ENCODE data around the gene PLEKHG4.
A peak's percentile ranks its signal among the peaks of the same experiment; 100 is the strongest.

The PLEKHG4 gene

DNA sequence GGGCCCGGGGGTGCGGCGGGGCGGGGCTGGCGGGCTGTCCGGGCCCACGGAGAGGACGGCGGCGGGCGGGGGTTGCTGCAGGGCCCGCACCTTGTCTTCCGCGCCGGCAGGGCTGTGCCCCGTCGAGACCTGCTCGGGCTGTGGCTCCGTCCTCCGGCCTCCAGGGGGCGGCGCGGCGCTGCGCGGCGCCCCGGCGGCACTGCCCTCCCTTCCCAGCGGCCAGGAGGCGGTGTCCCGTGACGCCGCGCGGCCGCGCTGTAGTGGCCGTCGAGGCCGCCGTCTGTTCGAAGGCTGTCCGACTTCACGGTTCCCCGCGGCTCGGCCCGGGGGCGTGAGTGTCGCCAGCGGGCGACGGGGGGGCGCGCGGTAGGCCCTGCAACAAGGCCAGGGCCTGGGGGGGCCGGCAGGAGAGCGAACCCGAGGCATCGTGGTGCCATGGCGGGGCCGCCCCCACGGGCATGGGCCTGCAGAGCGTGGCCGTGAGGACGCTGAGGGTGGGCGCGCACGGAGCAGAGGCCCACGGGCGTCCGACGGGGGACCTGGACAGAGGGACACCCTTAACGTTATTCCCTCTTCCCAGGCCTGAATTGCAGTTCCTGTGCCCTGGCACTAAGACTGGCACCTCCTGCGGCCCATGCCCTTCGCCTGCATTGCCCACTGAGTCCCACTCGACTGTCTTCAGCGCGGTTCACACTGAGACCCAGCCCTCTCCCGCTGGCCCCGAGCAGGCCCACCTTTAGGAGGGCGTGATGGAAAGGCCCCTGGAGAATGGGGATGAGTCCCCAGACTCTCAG, at the start of gene PLEKHG4:
Gene PLEKHG4 (plus strand): TSS at position 237 of the 794 bp plus-strand sequence. CDS start 513 bp downstream, at position 750.
- DNase-seq, result peak; percentile 43

GRCh38 chr16:67229906-67230808, 49.2 kb upstream of the PLEKHG4 start:
- no peak for DNase-seq

DNA sequence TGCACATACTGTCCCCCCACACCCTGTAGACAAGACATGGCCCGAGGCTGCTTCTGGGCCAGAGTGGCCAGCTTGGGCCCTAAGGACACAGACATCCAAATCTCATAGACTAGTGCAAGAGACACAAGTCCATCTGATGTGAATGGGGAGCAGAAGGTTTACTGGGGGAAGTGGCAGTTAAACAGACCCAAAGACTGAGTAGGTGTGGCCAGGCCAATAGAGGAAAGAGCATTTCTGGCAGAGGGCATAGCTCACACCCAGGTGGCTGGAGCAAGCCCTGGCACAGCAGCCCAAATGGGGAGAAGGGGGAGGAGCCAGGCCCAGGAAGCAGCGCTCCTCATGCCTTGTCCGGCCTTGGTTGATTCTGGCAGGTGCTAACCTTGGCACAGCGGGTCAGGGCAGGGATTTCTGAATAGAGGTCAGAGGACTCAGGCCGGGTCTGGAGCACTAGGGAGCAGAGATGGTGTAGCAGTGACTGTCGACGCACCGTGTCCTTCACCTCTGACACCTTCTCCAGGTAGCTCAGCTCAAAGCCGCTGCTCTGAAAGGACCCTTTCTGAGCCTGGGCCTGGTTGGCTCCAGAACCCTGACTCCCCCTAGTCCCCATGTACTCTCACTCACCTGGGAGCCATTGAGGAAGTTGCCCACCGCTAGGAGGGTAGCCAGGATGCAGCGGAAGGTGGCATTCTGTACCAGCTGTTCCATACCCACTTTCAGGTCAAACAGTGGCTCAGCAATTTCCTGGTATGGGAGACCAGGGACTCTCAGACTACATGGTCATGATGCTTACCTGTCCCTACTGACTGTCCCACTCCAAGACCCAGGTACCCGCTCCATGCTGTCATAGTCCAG, 48.3 kb upstream of the PLEKHG4 start:
- no peak for DNase-seq

GRCh38 chr16:67233596-67233995, 45.7 kb upstream of the PLEKHG4 start:
- no peak for DNase-seq

DNA sequence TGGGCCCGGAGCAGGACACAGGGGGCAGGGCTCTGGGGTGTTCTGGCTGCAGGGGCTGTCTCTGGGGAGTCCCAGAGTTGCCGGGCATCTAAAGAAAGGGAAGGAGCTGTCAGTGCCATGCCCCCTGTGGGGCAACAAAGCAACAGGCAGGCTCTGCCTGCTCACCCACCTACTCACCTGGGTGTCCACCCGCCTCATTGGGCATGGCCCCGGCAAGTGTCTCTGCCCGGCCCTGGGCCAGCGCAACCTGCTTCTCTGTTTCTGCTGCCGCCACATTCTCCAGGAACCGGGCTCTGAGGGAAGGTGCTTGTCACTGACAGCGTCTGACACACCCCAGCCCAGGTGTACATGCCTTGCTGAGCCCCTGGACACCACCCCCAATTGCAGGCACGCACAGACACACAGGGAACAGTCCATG, 45.1 kb upstream of the PLEKHG4 start:
- no peak for DNase-seq

DNA sequence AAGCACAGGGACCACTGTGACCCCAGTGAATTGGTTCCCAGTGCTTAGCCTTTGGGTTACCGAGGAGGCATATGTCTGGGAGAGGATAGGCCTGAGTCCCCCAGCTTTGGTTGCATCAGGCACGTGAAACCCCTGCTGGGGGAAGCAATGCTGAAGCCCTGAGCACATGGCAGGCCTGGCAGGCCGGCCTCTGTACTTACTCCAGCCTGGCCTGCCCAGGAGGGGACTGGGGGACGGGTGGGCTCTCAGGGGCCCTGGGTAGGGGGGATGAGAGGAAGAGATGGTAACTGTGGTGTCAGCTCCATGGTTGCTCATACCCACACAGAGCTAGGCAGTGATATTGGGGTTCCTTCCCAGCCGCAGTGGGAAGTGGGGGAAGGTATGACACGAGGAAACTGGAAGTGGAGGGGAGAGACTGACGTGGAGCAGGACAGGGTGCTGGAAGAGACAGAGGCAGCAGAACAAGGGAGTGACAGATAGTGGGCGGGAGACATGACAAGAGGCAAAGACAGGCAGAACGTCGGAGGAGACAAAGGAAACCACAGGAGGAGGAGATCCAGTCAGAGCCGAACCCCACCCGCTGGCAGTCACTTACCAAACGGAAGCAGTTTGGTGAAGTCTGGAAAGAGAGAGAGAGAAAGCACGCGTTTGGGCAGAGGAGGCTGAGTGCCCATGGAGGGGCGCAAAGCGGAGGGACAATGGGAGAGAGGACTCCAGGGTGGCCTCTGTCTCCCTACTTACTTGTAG, 43.3 kb upstream of the PLEKHG4 start:
- DNase-seq, result no peak

GRCh38 chr16:67236563-67237395, 42.6 kb upstream of the PLEKHG4 start:
- DNase-seq, result no peak

- no peak for DNase-seq
These were observed 41.7 kb upstream of the PLEKHG4 start for GRCh38 chr16:67237396-67238277.

DNA sequence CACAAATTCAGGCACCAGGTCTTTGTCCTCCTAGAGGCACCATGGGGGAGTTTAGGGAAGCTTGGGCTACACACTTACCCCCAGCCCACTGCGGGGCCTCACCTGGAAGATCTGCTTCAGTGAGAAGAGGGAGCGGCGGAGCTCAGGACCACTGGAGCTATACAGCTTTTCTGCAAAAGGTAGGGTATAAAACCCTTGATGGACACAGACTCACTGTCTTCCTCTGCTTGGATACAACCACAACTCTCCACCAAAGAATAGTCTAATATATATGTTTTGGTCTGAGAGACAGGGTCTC, 41.1 kb upstream of the PLEKHG4 start:
- DNase-seq, result no peak

DNA sequence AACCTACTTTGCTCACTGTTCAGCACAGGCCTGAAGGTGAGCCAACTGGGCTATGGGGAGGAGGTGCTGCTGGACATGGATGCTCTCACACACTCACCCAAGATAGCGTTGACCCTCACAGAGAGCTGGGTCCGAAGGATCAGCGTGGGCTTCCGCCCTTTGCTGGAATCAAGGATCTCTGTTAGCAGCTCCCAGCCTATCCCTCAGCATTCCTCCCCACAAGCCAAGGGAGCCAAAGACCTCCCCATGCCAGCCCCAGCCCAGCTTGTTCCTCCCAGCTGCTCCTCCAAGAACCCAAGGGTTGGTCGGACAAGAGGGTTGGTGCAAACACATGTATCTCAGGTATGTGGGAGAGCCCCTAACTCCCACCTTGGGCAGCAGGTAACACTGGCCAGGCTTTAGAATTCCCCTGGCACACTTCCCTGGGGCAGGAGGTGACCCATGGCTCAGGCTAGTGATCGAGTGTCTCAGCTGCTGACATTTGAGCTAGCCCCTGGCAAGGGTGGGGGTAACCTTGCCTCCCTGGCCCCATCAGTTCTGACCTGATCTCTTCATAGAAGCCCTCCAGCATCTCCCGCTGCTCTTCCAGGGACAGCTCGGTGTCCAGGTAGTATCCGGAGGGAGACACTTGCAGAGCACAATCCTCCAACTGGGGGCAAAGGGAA, 40.4 kb upstream of the PLEKHG4 start:
- DNase-seq, result no peak

DNA sequence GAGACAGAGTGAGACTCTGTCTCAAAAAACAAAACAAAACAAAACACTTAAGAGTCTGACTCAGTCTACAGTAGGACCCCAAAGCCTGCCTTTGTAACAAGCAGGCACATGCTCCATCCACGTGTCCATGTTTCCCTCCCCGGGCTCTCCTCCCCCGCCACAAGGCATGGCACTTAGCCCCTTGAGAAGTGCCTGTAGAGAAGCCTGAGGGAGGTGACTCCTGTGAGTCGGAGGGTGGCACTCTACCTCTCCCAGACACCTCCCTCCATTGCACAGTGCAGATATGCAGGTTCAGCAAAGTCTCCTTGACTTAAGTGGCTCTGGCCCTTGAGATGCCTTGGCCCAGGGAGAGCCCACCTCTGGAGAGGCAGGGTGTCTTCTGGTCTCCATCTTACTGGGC, 38.8 kb upstream of the PLEKHG4 start:
- DNase-seq, result no peak

GRCh38 chr16:67241008-67241900, 38.1 kb upstream of the PLEKHG4 start:
- DNase-seq, result peak; percentile 29

- DNase-seq, result no peak
These were observed 37.1 kb upstream of the PLEKHG4 start for GRCh38 chr16:67242138-67242730.

- no peak for DNase-seq
These were observed 35.9 kb upstream of the PLEKHG4 start for GRCh38 chr16:67243481-67243880.

DNA sequence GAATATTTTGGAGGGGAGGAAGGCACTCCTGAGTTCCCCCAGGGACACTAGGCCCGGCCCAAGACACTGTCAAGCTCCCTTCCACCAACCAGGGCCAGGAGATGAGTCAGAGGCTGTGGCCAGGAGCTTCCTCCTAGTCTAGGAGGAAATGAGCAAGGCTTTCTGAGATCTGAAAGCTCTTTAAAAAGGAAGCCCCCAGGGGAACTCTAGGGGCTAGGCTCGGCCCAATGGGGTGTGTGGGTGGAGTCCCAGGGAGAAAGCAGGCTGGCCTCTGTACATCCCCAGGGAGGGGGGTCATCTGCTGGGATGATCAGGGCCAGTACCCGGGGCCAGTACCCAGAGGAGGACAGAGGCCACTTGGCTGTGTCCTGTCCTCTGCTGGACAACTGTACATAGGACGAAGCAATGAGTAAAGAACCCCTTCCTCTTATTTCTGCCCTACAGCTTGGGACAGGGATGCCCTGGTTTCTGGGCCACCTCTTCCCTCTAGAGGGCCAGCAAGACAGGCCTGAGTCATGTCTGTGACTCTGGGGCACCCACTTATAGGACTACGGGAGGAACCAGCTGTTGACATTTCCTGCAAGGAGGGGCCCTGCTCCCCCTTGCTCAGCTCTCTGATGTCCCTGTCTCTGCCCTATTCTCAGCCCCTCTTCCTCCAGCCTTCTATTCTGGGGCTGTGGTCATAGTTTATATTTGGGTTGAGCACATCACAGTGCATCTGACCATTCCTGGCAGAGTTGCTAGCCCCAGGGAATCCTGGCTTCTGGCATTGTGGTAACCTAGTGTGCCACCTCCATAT, 34.7 kb upstream of the PLEKHG4 start:
- peak; percentile 50 for DNase-seq

DNA sequence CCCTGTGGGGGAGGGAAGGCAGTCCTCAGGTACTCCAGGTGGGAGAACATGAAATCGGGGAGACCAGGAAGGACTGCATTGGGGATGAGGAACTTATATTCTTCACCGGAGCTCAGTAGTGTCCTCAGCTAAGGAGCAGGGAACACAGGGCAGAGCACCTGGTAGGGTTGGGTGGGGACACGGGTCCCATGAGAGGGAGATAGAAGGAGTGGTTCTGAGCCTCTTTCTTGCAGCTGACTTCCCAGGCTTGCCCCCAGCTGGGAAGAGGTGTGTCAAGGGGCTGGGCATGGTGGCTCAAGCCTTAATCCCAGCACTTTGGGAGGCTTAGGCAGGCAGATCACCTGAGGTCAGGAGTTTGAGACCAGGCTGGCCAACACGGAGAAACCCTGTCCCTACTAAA, 34.1 kb upstream of the PLEKHG4 start:
- no peak for DNase-seq

DNA sequence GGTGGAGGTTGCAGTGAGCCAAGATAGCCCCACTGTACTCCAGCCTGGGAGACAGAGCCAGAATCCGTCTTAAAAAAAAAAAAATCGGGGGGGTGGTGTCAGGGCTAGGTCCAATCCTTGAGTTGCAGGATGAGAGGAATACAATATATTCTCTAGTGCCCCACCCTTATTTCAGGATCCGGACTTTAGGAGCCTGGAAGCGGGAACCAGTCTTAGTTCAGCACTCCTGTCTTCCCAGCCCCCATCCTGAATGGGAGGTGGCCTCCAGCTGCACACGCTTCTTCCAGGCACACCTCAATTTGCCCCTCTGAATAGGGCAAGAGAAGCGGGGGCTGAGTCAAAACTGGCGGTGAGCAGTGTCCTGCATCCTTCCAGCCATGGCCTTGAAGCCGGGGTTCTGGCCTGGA, 33.7 kb upstream of the PLEKHG4 start:
- no peak for DNase-seq

Data from midbrain (tissue), 1 donor.